8988T (cell line): Measurements from ENCODE around the gene ASS1.
A peak's percentile ranks its signal among the peaks of the same experiment; 100 is the strongest.

ENCODE experiments used
- DNase-seq: peaks from one replicate; pipeline ENCODE4 v3.0.0; 2011

ASS1 gene

DNA sequence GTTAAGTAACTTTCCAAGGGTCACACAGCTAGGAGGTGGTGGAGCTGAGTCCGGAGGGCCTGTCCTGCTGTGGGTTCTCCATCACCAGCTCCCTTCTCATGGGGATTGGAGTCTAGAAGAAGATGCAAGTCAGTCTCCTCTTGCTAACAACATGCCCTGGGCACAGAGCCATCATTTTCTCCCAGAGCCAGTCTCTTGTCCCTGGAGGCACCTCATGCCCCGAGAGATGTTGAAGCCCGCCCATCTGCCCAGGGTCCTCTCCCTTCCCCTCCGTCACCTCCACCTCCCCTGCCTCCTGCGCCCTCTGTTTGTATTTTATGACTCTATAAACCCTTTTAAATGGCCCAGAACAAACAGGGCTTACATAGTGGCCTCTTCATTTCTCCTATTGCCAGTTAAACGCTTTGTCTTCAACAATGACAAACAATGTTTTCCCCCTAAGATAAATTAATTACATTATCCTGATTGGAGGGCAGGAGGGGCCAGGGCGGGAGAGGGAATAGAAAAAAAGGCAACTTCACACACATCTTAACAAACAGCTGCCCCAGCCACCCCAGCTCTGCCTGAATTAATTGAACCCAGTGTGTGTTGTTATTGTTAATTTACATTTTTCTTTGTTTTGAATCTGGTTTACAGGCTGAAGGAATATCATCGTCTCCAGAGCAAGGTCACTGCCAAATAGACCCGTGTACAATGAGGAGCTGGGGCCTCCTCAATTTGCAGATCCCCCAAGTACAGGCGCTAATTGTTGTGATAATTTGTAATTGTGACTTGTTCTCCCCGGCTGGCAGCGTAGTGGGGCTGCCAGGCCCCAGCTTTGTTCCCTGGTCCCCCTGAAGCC is 55.8 kb downstream of the ASS1 start:
- DNase-seq: no peak

DNA sequence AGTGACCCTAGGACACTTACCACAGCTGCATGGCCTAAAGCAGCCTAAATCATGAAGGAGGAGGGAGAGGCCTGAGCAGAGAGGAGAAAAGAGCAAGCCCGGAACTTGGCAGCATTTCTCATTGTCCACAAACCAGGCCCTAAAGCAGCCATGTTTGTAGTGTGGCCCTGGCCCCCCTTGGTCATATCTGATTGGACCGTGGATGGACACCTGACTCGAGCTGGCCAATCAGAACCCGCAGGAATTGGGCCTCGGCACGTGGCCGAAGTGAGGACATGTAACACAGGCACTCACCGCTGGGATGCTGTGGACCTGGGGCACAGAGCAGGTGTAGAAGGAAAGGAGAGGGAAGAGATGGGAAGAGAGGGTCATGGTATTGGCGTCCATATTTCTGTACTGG is 56.9 kb downstream of the ASS1 start:
- peak; percentile 14 for DNase-seq

DNA sequence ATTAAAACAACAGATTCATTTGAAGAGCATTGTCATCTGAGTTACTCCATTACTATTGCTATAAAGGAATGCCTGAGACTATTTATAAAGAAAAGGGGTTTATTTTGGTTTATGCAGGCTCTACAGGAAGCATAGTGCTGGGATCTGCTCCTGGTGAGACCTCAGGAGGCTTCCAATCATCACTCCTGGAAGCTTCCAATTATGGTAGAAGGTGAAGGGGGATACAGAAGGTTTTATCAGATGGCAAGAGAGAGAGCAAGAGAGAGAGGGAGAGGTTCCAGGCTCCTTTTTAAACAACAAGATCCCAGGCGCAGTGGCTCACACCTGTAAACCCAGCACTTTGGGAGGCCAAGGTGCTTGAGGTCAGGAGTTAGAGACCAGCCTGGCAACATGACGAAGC is 63.5 kb downstream of the ASS1 start:
- no peak for DNase-seq

DNA sequence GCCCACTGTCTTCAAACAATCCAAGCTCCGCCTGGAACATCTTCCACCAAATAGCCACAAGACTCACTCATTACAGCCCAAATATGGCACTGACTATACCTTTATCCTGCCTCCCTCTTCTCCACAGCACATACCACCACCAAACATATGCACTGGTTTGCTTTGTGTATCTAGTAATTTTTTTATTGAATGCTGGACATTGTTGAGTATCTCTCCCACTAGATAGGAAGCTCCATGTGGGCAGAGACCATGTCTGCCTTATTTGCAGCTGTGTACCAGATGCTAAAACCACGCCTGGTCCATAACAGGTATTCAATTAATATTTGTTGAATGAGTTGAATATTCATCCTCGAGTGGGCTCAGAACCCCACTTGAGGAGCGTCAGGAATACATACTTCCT is 67.4 kb downstream of the ASS1 start:
- DNase-seq: no peak

DNA sequence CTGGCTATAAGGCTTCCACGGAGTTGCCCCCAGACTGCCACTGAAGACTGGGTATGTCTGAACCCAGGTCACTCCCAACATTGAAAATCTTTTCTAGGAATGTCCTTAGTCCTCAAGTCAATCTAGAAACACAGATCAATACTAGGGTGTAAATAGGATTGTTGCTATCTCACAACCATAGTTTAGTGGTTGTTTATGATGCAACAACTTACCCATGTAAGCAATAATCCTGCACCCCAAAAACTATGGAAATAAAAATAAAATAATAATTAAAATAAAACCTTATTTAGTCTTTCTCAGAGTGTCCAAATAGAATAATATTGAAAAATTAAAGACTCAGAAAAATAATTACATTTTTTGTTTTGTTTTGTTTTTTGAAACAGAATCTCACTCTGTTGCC is 68.3 kb downstream of the ASS1 start:
- no peak for DNase-seq

DNA sequence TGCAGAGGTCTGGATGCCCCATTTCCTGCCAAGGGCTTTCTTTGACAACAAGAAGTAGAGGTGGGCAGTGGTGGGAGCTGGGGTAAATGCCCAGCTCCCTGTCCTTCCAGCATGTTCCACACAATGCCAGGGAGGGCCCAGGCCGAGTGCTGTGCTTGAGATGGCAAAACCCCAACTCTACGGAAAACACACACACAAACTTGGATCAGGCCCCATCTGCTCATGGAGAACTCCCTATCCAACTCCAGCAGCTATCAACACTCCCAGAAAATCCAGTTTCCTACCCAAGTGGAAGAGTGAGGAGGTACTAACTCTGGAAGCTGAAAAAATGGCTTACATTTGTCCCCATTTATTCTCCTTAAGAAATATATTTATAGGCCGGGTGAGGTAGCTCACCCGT is 73.5 kb downstream of the ASS1 start:
- no peak for DNase-seq

DNA sequence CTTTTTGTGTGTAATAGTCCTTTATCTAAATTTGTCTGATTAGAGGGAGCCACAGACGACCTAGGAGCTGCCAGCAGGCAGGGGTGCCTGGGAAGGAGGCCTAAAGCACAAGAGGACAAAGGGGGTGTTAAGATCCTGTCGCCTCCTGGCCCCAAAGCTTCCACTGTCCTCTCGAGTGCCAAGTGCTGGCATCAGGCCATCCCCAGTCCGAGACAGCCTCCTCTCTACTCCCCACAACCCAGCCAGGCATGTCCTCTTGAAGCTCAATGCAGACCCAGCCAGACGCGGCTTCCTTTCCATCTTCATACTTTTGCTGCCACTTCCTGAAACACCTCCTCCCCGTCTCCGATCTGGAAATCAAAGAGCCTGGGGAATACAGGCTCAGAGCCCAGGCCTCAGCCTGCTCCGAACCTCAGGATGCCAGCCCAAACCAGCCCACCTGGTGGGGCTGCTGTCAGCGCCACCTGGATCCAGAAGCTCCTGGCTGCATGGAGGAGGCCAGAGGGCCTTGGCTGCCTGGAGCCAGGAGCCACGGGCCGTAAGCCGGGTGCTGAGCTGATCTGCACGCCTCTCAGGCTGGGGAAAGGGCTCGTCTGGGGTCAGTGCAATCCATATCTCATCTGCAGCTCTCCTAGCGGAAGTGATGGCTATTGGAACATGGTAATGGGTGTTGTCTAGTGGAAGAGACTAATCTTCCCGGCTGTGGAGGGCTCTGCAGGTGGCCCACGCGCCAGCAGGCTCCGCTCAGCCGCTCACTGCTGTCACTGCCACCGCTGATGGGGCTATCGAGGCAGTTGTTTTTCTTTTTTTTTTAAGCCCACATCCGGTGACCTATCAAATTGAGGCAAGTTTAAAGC is 74.4 kb downstream of the ASS1 start:
- no peak for DNase-seq

DNA sequence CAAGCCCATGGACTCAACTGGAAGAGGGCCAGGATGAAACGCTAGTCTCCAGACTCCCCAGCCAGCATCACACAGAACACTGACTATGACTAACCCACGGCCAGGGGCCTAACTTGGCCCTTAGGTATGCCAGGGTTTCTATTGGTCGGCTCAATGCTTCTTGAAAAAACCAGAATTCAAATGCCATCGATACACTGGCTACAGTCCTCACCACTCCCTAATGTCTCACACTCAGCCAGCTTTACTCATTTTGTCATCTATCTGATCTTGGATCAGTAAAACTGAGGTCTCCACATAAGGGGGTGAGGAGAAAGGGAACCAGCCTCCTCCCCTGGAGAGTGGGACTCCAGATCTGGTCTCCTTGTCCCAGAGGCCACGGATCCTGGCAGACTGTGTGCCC is 75.2 kb downstream of the ASS1 start:
- DNase-seq: no peak

DNA sequence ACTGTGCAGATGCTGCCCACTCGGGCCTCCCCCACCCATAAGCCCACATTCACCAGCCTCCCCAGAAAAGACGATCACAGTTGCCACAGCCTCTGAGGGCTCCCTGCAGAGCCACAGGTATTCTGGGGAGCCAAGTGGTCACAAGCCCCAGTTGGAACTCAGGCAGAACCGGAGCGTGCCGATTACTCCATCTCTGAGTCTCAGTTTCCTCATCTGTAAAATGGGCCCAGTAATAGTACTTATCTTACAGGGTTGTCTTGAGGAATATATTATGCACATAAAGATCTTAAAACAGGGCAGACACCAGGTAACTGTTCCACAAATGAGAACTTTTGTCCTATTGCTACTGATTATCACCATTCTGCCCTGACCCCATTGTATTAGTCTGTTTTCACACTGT is 77.0 kb downstream of the ASS1 start:
- no peak for DNase-seq

DNA sequence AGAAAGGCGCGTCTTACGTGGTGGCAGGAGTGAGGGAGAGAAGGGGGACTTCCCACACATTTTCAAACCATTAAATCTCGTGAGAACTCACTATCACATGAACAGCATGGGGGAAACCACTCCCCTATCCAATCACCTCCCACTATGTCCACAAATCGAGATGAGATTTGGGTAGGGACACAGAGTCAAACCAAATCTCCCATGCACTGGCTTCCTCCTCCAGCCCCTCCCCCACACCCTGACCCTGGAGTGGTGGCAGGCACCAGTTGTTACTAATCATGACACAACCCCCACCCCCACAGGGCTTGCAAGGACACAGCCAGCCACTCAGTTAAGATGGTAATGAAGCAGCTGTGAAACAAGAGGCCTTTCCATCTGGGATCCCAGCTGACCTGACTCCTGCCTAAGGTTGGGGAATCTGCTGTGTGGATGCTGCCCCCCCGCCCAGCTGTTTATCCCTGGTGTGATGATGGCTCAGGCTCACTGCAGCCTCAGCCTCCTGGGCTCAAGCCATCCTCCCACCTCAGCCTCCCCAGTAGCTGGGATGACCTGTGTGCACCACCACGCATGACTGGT is 77.6 kb downstream of the ASS1 start:
- no peak for DNase-seq

DNA sequence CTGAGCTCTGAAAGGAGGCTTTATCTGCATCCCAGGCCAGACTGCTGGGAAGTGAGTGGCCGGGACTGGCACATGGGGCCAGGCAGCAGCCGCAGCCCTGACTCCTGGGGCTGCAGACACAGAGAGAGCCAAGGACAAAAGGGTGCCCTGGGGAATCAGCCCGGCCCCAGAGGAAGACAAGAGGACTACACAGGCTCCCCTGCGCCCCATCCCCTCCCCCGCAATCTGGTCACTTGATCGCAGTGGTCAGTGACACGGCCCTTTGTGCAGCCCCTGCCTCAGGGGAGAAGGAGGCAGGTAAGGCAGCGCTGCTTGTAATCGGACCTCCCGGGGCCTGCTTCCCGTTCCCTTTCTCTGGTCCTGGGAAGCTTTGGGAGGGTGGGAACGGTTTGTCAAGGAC is 79.2 kb downstream of the ASS1 start:
- DNase-seq: no peak

DNA sequence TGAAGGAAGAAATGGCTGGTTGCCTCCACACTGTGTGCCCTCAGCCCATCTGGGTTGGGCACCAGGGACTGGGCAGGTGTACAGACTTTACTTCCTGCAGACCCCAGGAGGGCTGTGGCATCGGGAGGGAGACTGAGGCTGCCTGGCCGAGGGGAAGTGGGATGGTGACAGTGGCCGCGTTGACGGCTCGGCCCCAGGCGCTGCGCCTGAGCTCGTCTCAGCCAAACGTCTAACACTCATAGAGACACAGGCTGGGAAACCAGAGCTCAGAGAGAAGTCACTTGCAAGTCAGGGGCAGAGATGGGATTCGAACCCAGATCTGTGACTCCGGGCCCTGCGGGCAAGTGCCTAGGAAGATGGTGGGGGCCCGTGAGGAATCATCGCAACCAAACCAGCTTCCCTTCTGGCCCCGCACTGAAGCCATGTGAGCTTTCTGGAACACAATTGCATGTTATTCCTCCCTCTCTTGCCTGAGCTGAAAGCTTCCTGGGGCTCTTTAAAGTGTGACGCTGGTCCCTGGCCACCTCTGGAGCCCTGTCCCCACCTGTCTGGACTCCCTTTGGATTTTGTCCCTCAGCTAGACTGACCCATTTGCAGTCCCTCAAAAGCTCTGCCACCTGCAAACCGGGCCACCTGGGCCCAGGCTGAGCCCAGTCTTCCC is 81.6 kb downstream of the ASS1 start:
- no peak for DNase-seq

DNA sequence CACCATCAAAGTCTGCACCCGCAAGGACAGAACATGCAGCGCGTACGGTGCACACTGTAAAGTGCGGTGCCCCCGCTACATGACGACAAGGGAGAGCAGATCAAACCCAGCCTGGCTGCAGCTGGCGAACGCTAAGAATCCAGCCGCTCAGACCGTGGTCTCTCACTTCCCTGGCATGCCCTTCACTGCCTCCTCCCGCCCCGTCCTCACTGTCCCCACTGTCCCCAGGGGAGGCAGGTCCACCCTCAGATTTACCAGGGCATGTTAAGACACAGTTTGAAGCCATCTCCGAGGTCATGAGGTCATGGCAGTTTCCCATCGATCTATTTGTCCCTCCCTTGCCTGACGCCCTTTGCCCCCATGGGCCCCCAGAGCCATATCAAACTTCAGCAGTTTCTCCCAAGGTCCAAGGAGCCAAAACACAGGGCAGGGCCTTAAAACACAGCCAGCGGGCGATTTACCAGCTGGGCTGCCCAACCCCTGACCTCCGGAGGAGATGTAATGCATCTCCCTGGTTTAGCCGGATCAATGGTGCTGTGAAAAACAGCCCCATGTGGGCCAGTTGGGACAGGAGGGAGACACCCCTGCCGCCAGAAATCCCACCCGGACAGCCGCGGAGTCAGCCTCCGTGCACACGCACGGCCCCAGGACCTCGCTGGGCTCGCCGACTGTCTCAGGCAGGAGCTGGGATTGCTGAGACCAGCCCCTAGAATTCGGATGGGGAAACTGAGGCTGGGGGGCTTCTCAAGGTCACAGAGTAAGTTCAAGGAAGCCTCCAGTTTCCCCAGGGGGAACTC is 82.3 kb downstream of the ASS1 start:
- no peak for DNase-seq

DNA sequence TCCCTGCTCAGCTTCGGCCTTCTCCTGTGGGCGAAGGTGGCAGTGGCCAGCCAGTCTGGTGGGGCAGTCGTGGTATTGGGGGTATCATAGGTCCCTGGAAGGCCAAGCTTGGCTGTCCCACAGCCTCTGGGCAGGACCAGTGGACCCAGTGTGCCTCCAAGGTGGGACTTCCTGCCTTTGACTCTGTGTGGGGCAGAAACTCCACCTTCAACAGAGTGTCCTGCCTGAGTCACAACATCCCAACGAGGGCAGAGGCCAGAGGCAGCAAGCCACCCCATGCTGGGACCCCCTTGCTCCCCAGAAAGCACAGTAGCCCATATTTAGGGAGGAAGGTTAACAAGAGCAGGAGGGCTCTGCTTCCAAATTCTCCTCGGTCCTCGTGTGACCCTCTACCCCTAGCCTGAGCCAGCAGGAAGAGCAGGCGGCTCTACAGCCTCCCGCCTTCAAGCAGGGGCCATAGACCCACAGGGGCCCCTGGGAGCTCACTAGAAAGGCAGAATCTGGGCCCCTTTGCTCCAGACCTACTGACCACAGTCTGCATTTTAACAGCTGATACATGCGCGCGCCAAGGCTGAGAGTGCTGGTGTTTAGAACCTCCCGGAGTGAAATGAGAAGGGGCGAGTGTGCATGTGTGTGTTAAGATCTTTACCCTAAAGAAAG is 83.0 kb downstream of the ASS1 start:
- no peak for DNase-seq

DNA sequence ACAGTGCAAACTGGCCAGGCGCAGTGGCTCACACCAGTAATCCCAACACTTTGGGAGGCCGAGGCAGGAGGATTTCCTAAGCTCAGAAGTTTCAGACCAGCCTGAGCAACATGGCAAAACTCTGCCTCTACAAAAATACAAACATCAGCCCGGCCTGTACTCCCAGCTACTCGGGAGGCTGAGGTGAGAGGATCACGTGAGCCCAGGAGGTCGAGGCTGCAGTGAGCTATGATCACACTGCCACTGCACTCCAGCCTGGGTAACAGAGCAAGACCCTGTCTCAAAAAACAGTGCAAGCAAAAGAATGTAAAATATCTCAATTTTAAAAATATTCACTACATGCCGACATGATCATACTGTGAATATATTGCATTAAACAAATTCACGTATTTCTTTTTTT is 83.9 kb downstream of the ASS1 start:
- DNase-seq: no peak

DNA sequence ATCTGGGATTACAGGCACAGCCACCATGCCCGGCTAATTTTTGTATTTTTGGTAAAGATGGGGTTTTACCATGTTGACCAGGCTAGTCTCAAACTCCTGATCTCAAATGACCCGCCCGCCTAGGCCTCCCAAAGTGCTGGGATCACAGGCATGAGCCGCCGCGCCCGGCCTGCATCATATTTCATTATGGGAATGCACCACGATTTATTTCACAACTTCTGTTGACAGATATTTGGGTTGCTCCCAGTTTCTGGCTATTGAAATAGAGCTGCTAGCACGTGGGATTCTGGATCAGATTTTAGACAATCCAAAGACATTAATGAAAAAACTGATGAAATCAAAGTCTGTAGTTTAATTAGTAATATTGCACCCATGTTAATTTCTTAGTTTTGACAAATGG is 86.2 kb downstream of the ASS1 start:
- DNase-seq: no peak

DNA sequence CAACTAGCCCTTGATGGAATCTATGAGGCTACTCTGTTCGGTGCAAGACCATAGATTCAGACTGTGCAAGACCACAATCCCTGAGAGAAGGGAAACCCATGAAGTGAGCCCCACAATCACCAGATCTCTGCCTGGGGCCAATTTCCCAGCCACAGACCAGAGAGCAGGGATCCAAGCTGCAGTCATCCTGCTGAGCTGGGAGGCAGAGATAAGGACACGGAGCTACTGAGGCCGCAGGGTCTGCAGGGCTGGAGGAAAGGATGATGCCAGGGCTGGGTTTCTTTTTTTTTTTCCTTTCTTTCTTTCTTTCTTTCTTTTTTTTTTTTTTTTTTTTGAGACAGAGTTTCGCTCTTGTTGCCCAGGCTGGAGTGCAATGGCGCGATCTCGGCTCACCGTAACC is 86.9 kb downstream of the ASS1 start:
- DNase-seq: no peak

DNA sequence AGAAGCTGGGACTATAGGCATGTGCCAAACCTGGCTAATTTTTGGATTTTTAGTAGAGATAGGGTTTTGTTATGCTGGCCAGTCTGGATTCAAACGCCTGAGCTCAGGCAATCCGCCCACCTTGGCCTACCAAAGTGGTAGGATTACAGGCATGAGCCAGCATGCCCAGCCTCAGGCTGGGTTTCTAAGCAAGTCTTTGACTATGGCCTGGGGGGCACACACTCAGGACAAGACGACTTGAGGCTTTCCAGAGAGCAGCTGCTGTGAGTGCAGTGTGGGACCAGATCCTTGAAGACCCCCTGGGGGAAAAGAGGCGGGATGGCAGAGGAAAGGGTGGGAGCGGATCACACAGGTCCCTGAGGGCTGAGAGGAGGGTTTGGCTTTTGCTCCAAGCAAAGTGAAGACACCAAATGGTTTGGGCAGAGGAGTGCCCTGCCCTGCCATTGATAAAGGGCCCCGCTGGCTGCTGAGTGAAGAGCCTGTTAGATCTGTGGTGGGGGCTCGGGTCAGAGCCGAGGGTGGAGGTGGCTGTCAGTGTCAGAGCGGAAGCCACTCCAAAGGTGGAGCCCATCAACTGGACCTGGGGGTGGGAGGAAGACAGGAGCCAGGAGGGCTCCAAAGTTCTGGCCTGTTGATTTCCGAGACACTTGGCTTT is 87.8 kb downstream of the ASS1 start:
- DNase-seq: no peak

DNA sequence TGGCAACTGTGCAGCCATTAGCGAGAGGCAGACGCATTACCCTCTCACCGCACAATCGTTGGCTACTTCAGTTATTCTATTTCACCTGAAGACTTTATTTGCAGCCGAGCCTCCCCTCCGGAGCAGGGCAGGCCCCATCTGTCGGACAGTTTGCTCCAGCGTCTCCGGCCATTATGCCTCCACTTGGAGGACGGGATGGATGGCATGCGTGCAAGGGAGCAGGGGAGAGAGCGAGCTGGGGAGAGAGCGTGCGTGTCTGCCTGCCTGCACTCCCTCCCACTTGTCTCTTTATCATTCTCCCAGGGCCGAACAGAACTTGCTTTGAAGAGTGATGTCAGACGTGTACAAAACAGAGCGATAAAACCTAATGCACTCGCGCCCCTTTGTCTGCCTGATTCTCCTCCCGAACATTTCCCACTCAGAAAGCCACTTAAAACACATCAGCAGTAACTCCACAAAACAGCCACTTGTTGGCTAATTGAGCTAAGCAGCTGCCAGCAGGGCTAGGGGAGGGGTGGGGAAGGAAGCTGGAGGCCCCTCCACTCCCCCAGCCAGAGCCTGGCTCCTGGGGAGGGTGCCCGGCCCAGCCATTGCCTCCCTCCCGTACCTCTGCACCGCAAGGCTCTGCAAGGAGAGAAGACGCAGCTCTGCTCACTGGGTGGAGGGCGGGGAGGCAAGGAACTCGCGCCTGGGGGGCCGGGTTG is 91.2 kb downstream of the ASS1 start:
- DNase-seq: no peak

DNA sequence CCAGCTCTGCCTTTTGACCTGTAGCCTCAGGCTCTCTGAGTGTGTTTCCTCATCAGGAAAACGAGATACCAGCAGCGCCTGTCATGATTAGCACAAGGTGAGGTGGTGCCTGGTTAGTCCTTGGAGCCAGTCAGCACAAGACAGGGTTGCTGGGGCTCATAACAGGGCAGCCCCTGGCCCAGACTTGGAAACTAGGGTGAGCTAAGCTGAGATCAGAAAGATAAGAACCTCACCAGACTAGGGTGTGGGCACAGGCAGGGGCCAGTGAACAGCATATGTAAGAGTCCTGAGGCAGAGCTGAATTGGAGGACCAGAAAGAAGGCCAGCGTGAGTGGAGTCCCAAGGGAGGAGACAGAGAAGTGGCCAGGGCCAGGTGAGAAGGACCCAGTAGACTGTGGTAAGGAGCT is 91.9 kb downstream of the ASS1 start:
- no peak for DNase-seq
